GM04504 (cell line): ENCODE measurements around the gene ZNF732.
"Not testable (repeated sequence)": the region's sequence is repeated elsewhere in the genome, so short reads cannot be mapped to it uniquely, and the experiment has no call there.

Source experiments
- DNase-seq: peaks from one replicate; pipeline ENCODE4 v3.0.0-alpha.2; 2012; ENCODE audit warnings: low read depth

The ZNF732 gene

GRCh38 chr4:253936-254756 is 51.1 kb downstream of the ZNF732 start:
- DNase-seq: no peak

DNA sequence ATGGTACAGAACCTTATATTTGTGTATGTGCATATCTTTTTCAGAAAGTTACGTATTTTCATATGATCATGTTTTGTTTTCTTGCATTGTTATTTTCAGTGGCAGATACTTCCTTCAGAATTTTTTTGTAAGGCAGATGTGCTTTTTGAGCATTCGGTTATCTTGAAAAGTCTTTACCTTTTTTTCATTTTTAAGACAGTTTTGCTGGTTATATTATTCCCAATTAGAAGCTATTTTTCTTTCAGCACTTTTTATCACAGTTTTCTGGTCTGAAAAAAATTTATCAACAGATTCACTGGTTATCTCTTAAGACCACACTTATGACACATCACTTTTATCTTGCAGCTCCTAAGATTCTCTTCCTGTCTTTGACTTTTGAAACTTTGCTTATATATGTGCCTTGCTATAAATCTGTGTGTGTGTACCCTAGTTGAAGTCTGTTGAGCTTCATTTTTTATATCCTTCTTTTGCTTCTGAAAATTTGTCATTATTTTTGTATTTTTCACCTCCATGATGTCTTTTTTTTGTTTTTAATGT is 53.1 kb downstream of the ZNF732 start:
- no peak for DNase-seq

DNA sequence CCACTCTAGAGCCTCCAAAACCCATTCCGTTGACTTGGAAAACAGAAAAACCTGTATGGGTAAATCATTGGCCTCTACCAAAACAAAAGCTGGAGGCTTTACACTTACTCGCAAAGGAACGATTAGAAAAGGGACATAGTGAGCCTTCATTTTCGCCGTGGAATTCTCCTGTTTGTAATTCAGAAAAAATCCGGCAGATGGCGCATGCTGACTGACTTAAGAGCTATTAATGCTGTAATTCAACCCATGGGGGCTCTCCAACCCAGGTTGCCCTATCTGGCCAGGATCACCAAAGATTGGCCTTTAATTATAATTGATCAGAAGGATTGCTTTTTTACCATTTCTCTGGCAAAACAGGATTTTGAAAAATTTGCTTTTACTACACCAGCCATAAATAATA is 60.8 kb downstream of the ZNF732 start:
- DNase-seq: no peak

- no peak for DNase-seq
These were observed 61.8 kb downstream of the ZNF732 start for GRCh38 chr4:243426-243825.

GRCh38 chr4:242121-242848 is 63.0 kb downstream of the ZNF732 start:
- DNase-seq: peak; percentile 17

DNA sequence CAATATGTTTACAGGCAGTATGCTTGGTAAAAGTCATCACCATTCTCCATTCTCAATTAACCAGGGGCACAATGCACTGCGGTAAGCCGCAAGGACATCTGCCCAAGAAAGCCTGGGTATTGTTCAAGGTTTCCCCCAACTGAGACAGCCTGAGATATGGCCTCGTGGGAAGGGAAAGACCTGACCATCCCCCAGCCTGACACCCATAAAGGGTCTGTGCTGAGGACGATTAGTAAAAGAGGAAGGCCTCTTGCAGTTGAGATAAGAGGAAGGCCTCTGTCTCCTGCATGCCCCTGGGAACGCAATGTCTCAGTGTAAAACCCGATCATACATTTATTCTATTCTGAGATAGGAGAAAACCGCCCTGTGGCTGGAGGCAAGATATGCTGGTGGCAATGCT is 63.9 kb downstream of the ZNF732 start:
- DNase-seq: not testable (repeated sequence)

DNA sequence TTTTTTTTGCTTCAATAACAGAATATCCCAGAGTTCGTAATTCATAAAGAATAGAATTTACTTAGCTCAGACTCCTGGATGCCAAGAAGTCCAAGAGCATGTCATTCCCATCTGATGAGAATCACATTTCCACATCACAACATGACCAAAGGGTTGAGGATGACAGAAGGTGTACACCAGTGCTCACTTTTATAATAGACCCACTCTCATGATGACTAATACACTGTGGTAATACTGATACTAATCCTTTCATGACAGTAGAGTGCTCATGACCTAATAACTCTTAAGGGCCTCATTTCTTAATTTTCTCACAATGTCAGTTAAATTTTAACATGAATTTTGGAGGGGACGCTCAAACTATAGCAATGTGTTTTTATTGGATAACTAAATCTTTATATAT is 69.2 kb downstream of the ZNF732 start:
- no peak for DNase-seq

- no peak for DNase-seq
These were observed 71.1 kb downstream of the ZNF732 start for GRCh38 chr4:234178-234577.

GRCh38 chr4:223913-224497 is 81.3 kb downstream of the ZNF732 start:
- DNase-seq: no peak
